ENCODE measurements around the gene ERG.

ERG gene

GRCh38 chr21:38354231-38354630 lies 144.0 kb downstream of the ERG start:
- H3K4me3 ChIP-seq (ENCODE audit: low read depth, low read length): no peak overlapping the region
- TF ChIP-seq CTCF (IDR thresholded peaks at IDR 0.05; ENCODE audit: borderline replicate concordance, insufficient read depth, low read depth, low read length): no peak

GRCh38 chr21:38352536-38353219 lies 145.6 kb downstream of the ERG start:
- no peak overlapping the region for H3K4me3 ChIP-seq (ENCODE audit: low read depth, low read length)
- peak; percentile 55; the same call in 1 of the 2 replicates for TF ChIP-seq CTCF (IDR thresholded peaks at IDR 0.05; ENCODE audit: borderline replicate concordance, insufficient read depth, low read depth, low read length)

GRCh38 chr21:38351961-38352521 lies 146.2 kb downstream of the ERG start:
- TF ChIP-seq CTCF (IDR thresholded peaks at IDR 0.05; ENCODE audit: borderline replicate concordance, insufficient read depth, low read depth, low read length): no peak
- no peak overlapping the region for H3K4me3 ChIP-seq (ENCODE audit: low read depth, low read length)

- TF ChIP-seq CTCF (IDR thresholded peaks at IDR 0.05; ENCODE audit: borderline replicate concordance, insufficient read depth, low read depth, low read length): no peak
- H3K4me3 ChIP-seq (ENCODE audit: low read depth, low read length): no peak overlapping the region
Measured at GRCh38 chr21:38351176-38351959, 146.9 kb downstream of the ERG start.

- no peak for TF ChIP-seq CTCF (IDR thresholded peaks at IDR 0.05; ENCODE audit: borderline replicate concordance, insufficient read depth, low read depth, low read length)
- H3K4me3 ChIP-seq (ENCODE audit: low read depth, low read length): no peak overlapping the region
Measured at GRCh38 chr21:38350684-38351083, 147.6 kb downstream of the ERG start.

- no peak for TF ChIP-seq CTCF (IDR thresholded peaks at IDR 0.05; ENCODE audit: borderline replicate concordance, insufficient read depth, low read depth, low read length)
- H3K4me3 ChIP-seq (ENCODE audit: low read depth, low read length): no peak overlapping the region
Measured at GRCh38 chr21:38349977-38350376, 148.3 kb downstream of the ERG start.

Data from GM12875 (cell line).